Effector CD8-positive, alpha-beta T cell (primary cell): ENCODE results near the gene KLF7.

Source experiments
- DNase-seq: peaks from one replicate; lab custom pipeline; 2025; lab: John Stamatoyannopoulos, UW
- total RNA-seq, 4 experiments: gene quantifications; one replicate each; lab custom pipeline; 2026; lab: John Stamatoyannopoulos, UW

Gene KLF7
- total RNA-seq, result 24.1 to 92.1 (median 30.0) reads per million in 4 experiments

DNA sequence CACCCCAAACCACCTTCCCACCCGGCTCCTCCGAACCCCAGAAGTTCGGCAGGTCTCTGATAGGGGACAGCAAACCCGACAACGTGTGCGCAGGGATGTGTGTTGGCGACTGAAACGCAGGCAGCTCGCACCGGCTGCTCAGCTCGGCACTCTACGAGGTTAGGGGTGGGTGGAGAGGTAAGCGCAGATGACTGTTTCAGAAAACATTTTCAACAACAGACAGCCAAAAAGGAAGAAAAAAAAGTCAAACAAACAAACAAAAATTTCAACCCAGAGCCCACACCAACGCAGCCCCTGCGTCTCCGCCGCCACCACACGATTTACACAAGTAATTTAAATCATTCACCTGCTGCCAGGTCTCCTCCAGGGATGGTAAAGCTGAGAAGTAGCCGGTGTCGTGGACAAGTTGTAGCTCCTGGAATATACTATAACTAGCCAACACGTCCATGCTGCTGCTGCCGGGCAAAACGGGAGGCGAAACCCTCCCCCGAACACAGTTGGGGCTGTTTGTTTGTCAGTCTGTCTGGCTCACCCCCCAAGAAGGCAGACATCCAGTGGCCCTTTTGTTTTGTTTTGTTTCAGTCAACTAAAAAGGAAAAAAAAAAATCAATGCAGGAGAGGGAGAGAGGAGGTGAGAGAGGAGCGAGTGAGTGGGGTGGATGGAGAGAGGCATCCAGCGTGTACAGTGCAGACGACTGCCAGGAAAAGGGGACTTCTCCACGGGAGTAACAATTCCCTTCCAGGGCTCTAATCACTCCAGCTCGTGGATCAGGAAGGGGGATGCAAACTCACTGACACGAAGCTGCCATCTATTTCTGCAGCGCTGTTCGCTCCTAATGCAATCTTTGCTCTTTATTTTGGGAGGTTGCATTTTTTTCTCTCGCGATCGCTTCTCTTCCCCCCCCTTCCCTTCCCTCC, at the start of gene KLF7:
KLF7 (minus strand) TSS at position 828 of the 918 bp plus-strand sequence; CDS start at position 448, 380 bp downstream.
- peak; percentile 17 for DNase-seq

DNA sequence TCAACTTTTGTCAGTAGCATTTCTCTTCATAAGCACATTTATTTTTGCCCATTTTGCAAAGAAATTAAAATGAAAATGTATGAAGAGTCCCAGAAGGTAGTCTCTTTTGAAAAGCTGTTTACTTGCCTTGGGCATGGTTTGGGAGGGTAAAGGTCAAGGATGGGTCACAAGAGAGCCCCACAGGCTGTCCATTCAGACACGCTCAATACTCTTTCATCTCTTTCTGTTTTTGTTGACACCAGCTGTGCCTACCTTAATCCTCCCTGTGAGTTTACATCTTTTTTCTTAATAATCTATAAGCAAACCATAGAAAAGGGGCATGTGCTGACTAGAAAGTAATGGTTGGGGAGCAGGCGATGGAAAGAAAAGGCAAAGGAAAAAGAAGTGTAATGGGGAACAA, 49.6 kb upstream of the KLF7 start:
- no peak for DNase-seq

DNA sequence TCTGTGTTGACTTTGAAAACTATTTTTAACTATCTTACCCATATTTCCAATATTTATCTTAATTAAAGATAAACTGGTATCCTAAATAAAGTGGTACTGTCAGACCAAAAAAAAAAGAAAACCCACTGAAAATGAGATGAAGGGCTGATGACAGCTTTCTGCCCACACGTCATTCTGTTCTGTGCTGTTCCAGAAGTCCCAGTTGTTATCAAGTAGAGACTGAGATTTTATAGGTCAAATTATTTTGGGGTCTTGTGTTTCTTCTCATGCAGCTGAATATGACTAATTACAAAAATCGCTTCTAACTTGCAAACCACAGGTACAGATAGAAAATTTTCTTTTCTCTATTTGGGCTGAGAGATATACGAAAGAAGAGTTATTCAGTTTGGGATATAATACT, 48.7 kb upstream of the KLF7 start:
- DNase-seq, result no peak

GRCh38 chr2:207206011-207206410, 40.3 kb upstream of the KLF7 start:
- DNase-seq, result no peak

- no peak for DNase-seq
Observed at GRCh38 chr2:207205173-207205957, 39.6 kb upstream of the KLF7 start.

GRCh38 chr2:207203056-207203455, 37.3 kb upstream of the KLF7 start:
- no peak for DNase-seq

GRCh38 chr2:207202645-207203044, 36.9 kb upstream of the KLF7 start:
- no peak for DNase-seq

DNA sequence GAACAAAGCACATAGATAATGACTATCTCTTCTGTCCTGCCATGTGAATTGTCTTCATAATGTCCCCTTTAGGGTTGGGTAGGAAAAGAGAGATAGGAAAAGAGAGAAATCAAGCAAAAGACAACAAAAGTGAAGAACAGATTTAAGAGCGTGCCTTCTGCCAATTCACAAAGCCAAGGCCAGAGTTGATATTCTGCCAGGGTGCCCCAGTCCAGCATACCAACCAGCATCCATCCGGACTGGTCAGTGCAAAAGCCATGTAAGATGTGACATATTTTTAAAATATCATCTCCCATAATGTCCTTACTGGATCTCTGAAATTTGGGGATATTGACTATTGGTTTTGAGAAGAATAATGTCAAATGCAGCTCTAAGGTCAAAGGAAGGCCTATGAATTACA, 35.7 kb upstream of the KLF7 start:
- DNase-seq, result no peak

DNA sequence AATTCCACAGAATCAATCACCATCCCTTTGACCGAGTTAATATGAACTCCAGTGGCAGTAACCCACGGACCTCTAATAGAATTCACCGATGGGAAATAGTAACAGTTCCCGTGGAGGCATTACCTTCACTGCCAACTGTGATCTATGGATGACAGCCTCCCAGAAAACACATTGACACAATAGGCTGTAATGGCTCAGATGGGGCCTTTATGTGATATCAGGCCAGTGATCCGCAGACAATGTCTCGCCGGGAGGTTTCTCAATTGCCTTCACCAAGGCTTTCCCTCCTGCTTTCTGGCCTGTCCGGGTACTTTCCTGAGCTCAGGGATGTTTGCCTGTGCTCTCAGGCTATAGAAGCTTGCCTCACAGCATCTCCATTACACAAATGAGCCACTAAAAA, 34.4 kb upstream of the KLF7 start:
- DNase-seq, result no peak

DNA sequence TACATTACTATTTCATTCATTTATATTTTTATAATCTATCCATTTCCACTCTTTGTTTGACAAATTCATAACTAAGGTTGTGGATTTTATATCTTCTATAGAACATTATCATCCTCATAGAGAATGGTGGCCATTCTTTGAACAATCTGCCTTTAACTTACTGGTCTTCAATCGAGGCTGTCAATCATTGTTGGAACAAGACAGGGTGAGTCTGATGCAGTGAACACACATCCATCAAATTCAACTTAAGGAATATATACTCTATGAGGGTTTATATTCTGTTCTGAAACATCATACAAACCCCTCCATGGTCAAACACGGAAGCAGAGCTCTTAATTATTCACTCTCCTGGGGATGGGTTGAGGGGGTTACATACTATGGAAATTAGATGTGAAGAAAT, 28.3 kb upstream of the KLF7 start:
- no peak for DNase-seq

GRCh38 chr2:207188626-207189419, 23.1 kb upstream of the KLF7 start:
- DNase-seq, result no peak

- no peak for DNase-seq
Observed at GRCh38 chr2:207185372-207185771, 19.6 kb upstream of the KLF7 start.

DNA sequence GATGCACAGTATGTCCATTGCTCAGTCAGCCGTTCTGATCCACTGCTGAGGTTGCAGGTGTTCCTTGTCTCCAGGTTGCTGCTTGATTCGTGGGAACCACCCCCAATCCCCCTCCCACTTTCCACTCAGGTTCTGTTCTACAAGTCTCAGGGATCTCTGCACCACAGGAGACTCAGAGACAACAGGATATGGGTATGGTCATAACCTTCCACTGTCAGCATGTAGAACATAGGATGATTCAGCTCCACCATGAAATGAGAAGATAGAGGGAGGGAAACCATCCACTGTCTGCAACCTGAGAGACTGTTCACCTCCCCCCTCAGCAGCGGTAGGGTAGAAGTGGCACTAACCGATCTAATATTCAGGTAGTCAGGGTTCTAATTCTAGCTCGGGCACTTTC, 19.0 kb upstream of the KLF7 start:
- DNase-seq, result no peak

- DNase-seq, result no peak
Observed at GRCh38 chr2:207184348-207184747, 18.6 kb upstream of the KLF7 start.

DNA sequence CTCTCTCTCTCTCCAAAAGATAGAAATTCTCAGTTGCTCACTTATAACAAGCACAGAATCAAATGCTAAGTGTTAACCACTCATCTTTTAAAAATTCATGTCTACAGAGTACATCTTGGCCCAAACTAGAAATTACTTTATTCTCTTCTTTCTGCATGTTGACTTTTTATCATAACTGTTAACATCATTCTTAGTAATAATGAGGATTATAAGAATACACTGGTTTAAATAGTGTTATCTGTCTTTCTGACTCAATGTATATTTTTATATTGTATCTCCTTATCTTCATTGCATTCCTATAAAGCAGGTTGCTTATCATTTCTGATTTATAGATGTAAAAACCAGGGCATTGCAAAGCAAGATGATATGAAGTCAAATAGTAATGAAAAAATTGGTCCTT, 17.8 kb upstream of the KLF7 start:
- DNase-seq, result no peak

DNA sequence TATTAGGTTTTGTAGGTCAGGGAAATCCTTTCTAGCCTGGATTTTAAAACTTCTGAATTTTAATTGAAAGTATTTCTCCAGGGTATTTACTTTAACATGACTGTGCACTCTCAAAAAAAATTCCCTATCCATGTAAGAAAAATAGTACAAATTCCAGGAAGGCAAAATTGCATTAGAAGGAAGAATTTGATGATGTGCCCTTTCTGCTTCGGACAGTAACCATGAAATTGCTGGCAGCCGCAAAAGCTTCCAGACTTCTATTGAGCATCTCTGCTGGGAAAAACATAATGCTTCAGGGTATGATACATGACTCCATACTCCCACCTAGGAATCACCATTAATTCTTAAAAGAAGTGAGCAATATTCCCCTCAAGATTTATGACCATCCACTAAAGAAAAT, 17.2 kb upstream of the KLF7 start:
- no peak for DNase-seq

GRCh38 chr2:207181526-207182274, 16.0 kb upstream of the KLF7 start:
- DNase-seq, result no peak

- DNase-seq, result no peak
Observed at GRCh38 chr2:207180741-207181140, 15.0 kb upstream of the KLF7 start.

DNA sequence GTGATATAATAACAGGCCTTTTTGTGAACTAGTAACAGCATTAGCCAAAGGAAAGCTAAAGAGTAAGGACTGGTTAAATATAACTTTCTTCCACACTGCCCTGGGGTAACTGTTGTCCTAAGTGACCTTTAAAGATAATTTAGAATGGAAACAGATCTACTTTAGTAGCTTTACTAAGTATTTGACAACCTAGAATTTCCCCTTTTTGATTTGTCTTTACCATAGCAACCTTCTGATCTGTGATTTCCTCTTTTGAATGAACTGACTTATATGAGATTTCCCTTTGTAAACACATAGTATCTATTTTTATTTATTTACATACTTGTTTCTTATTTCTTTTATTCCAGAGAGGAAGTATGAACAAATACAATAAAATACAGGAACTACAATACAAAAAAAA, 10.5 kb upstream of the KLF7 start:
- DNase-seq, result no peak

DNA sequence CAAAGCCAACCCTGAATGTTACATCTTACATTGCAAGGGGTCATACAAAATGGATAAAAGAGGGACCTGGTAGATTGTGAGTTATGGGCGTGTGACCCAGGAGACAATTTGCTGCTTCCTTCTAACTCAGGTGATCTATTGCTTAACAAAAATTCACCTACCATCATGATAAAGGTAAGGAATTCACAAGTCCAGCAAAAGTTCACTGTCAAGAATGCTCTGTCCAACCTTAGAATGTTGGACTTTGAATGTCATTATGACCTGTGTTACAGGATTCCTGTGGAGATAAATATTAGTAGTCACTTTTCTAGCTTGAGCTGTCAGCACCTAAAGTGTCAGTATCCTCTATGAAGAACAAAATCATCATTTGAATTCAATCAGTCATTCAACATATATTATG, 7.9 kb upstream of the KLF7 start:
- no peak for DNase-seq
